WTC11 (cell line): Measurements from ENCODE around the gene RMC1. TPM values are rescaled to one million over a fixed set of nuclear protein-coding genes. Genes with fewer than 3 reads are reported as not detected.
"Not testable (repeated sequence)": the region's sequence is repeated elsewhere in the genome, so short reads cannot be mapped to it uniquely, and the experiment has no call there.

Experiments
- ATAC-seq: fragments of 200-7000 bp; cut with Tn5 transposase; 2 replicates; pipeline ENCODE4 v1.10.0; 2021; ENCODE audit warnings: mild to moderate bottlenecking, moderate library complexity
- CTCF ChIA-PET: fragments of 300-600 bp; sonication (Branson Sonifier 250); formaldehyde crosslinking; loops from one replicate; lab custom pipeline; 2021; ENCODE audit warnings: antibody characterized with exemption; lab: Charles Lee
- POLR2A ChIA-PET: fragments of 350-600 bp; sonication (Branson Sonifier 250); formaldehyde crosslinking; loops from one replicate; lab custom pipeline; 2021; ENCODE audit warnings: antibody characterized with exemption; lab: Charles Lee
- DNase-seq: peaks from one replicate; pipeline ENCODE4 v3.0.0; 2021; ENCODE audit warnings: low spot score
- H3K27ac Mint-ChIP-seq: 2 replicates; pipeline ENCODE4 v1.8.0; 2021; ENCODE audit warnings: mixed read lengths
- H3K27me3 Mint-ChIP-seq: 2 replicates; pipeline ENCODE4 v1.8.0; 2021; ENCODE audit warnings: low read depth, mild to moderate bottlenecking, moderate library complexity, mixed read lengths
- H3K36me3 Mint-ChIP-seq: 2 replicates; pipeline ENCODE4 v1.8.0; 2021; ENCODE audit warnings: mixed read lengths
- H3K4me1 Mint-ChIP-seq: 2 replicates; pipeline ENCODE4 v1.8.0; 2022; ENCODE audit warnings: mixed read lengths
- H3K4me3 Mint-ChIP-seq: 2 replicates; pipeline ENCODE4 v1.8.0; 2021; ENCODE audit warnings: mild to moderate bottlenecking, moderate library complexity, mixed read lengths
- H3K9me3 Mint-ChIP-seq: 2 replicates; pipeline ENCODE4 v1.8.0; 2021; ENCODE audit warnings: mixed read lengths
- ATF1 ChIP-seq: sonication (generic); formaldehyde crosslinking; IDR thresholded peaks from 2 replicates; pipeline ENCODE4 v1.8.1; 2023; ENCODE audit warnings: mild to moderate bottlenecking, moderate library complexity, missing genetic modification reagents
- CBFB ChIP-seq: sonication (generic); formaldehyde crosslinking; IDR thresholded peaks from 2 replicates; pipeline ENCODE4 v1.8.1; 2022; ENCODE audit warnings: mild to moderate bottlenecking, low read depth, missing genetic modification reagents
- EMX1 ChIP-seq: fragments of 250-450 bp; sonication (Bioruptor Pico); IDR thresholded peaks from 2 replicates; pipeline ENCODE4 v1.8.0; 2021; ENCODE audit warnings: mild to moderate bottlenecking
- IRF2 ChIP-seq: sonication (generic); formaldehyde crosslinking; IDR thresholded peaks from 2 replicates; pipeline ENCODE4 v1.8.0; 2022; ENCODE audit warnings: low read depth, missing genetic modification reagents, borderline replicate concordance
- KAT7 ChIP-seq: sonication (generic); formaldehyde crosslinking; IDR thresholded peaks from 2 replicates; pipeline ENCODE4 v1.8.1; 2023; ENCODE audit warnings: missing genetic modification reagents, mild to moderate bottlenecking, borderline replicate concordance
- NFYB ChIP-seq: sonication (generic); formaldehyde crosslinking; conservative IDR thresholded peaks from 2 replicates; pipeline ENCODE4 v1.8.0; 2022; ENCODE audit warnings: low read depth, missing genetic modification reagents
- SMAD3 ChIP-seq: sonication (generic); formaldehyde crosslinking; IDR thresholded peaks from 2 replicates; pipeline ENCODE4 v1.8.0; 2022; ENCODE audit warnings: missing genetic modification reagents, mild to moderate bottlenecking, borderline replicate concordance
- ZNF121 ChIP-seq: sonication (generic); formaldehyde crosslinking; IDR thresholded peaks from 2 replicates; pipeline ENCODE4 v1.8.0; 2023; ENCODE audit warnings: missing genetic modification reagents
- ZNF671 ChIP-seq: fragments of 250-450 bp; sonication (Bioruptor Pico); IDR thresholded peaks from 2 replicates; pipeline ENCODE4 v1.8.0; 2021; ENCODE audit warnings: mild to moderate bottlenecking
- total RNA-seq: library from RNA; stranded (reverse); gene quantifications from 3 replicates; pipeline ENCODE4 v1.2.3, GENCODE V29; 2021
- TF ChIP-seq, protein P1 (sequence below): fragments of 250-450 bp; sonication (Bioruptor Pico); conservative IDR thresholded peaks from 2 replicates; pipeline ENCODE4 v1.9.0; 2021; ENCODE audit warnings: mild to moderate bottlenecking
- TF ChIP-seq, protein P2 (sequence below): fragments of 250-450 bp; sonication (Bioruptor Pico); IDR thresholded peaks from 2 replicates; pipeline ENCODE4 v1.9.0; 2021; ENCODE audit warnings: moderate library complexity, mild to moderate bottlenecking, inconsistent platforms, borderline replicate concordance
- TF ChIP-seq, protein P3 (sequence below): fragments of 200-600 bp; IDR thresholded peaks from 2 replicates; pipeline ENCODE4 v1.8.0; 2022; ENCODE audit warnings: antibody characterized with exemption
- TF ChIP-seq, protein P4 (sequence below): fragments of 250-450 bp; sonication (Bioruptor Pico); IDR thresholded peaks from 2 replicates; pipeline ENCODE4 v1.8.0; 2021; ENCODE audit warnings: mild to moderate bottlenecking
- TF ChIP-seq, protein P5 (sequence below): sonication (generic); formaldehyde crosslinking; IDR thresholded peaks from 2 replicates; pipeline ENCODE4 v1.8.1; 2023; ENCODE audit warnings: mild to moderate bottlenecking, moderate library complexity, missing genetic modification reagents
- TF ChIP-seq, protein P6 (sequence below): sonication (generic); formaldehyde crosslinking; IDR thresholded peaks from 2 replicates; pipeline ENCODE4 v1.8.1; 2022; ENCODE audit warnings: mild to moderate bottlenecking, missing genetic modification reagents, moderate library complexity, borderline replicate concordance
- TF ChIP-seq, protein P7 (sequence below): sonication (generic); formaldehyde crosslinking; IDR thresholded peaks from 2 replicates; pipeline ENCODE4 v1.8.1; 2023; ENCODE audit warnings: mild to moderate bottlenecking, missing genetic modification reagents, moderate library complexity
- TF ChIP-seq, protein P8 (sequence below): sonication (generic); formaldehyde crosslinking; conservative IDR thresholded peaks from 2 replicates; pipeline ENCODE4 v1.8.1; 2023; ENCODE audit warnings: mild to moderate bottlenecking, low read depth, missing genetic modification reagents, moderate library complexity
- TF ChIP-seq, protein P9 (sequence below): sonication (generic); formaldehyde crosslinking; IDR thresholded peaks from 2 replicates; pipeline ENCODE4 v1.8.0; 2022; ENCODE audit warnings: mild to moderate bottlenecking, missing genetic modification reagents

Gene RMC1
- total RNA-seq, 1 experiment from 2014 or later: 15.6 TPM

DNA sequence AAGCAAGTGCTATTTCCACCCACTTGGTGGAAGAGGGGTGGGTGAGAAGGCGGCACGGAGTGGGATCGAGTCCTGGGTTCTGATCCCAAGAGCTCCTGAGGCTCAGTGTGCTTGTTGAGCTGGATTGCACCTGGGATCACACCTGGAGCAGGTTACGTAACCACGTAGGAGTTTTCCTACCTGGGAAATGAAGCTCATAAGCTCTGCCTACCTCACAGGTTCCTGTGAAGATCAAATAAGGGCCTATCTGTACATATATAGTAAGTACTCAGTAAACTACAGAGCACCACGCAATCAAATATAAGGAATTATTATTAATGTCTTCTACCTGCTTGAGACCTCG lies 72.0 kb downstream of the RMC1 start:
- no peak overlapping the region for H3K4me3 Mint-ChIP-seq

DNA sequence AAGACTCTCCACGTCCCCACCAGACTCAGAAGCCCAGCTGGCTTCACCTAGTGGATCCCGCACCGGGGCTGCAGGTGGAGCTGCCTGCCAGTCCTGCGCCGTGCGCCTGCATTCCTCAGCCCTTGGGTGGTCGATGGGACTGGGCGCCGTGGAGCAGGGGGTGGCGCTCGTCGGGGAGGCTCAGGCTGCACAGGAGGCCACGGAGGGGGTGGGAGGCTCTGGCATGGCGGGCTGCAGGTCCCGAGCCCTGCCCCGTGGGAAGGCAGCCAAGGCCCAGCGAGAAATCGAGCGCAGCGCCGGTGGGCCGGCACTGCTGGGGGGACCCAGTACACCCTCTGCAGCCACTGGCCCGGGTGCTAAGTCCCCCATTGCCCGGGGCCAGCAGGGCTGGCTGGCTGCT lies 74.2 kb downstream of the RMC1 start:
- H3K27ac Mint-ChIP-seq, ATAC-seq, DNase-seq, POLR2A ChIA-PET, H3K9me3 Mint-ChIP-seq, H3K27me3 Mint-ChIP-seq, H3K4me3 Mint-ChIP-seq, CTCF ChIA-PET: not testable (repeated sequence)
- peaks cover 37% of the 10 kb centered on the region for H3K4me1 Mint-ChIP-seq
- H3K36me3 Mint-ChIP-seq: peaks cover 19% of the 10 kb centered on the region

More for the DNA sequence above, 72.0 kb downstream of the RMC1 start:
- POLR2A ChIA-PET: no interaction called here
- Mint-ChIP-seq H3K27ac (peak overlapping the region; percentile 79), H3K9me3 (no peaks in the 10 kb centered on the region), H3K4me1 (peaks cover 21% of the 10 kb centered on the region), H3K27me3 (no peaks in the 10 kb centered on the region), H3K36me3 (peaks cover 29% of the 10 kb centered on the region)
- ATAC-seq (no peak), DNase-seq (no peak)
- TF ChIP-seq, protein P1, sequence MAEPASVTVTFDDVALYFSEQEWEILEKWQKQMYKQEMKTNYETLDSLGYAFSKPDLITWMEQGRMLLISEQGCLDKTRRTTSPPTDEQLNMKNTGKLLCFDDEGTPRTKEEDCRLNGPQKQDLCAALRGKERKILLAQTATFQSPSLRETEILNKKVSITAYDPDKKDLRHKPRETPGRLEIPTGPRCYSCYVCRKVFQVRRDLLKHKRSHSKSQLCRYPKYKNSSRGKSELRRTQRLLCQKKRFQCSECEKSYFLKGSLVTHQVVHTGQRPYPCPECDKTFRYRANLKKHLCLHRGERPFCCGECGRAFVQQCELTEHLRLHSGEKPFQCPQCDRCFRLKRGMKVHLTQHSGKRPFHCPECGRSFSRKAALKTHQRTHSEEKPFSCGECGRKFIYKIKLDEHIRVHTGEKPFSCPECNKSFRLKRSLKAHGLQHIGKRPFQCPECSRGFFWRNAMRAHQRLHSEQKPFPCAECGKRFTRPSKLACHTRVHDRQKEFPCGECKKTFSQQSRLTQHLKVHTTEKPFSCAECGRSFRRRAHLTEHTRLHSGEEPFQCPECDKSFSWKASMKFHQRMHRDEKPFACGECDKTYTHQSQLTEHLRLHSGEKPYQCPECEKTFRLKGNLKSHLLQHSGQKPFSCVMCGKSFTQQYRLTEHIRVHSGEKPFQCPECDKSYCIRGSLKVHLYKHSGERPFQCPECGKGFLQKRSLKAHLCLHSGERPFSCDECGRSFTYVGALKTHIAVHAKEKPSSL (CRISPR knock-in tag): no peak
- TF ChIP-seq EMX1 (CRISPR knock-in tag) (no peak), ATF1 (CRISPR knock-in tag) (no peak), ZNF671 (CRISPR knock-in tag) (no peak), IRF2 (CRISPR knock-in tag) (no peak), KAT7 (no peak), NFYB (CRISPR knock-in tag) (no peak)
- TF ChIP-seq, protein P2, sequence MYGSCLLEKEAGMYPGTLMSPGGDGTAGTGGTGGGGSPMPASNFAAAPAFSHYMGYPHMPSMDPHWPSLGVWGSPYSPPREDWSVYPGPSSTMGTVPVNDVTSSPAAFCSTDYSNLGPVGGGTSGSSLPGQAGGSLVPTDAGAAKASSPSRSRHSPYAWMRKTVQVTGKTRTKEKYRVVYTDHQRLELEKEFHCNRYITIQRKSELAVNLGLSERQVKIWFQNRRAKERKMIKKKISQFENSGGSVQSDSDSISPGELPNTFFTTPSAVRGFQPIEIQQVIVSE (CRISPR knock-in tag): no peak
- TF ChIP-seq, protein P3, sequence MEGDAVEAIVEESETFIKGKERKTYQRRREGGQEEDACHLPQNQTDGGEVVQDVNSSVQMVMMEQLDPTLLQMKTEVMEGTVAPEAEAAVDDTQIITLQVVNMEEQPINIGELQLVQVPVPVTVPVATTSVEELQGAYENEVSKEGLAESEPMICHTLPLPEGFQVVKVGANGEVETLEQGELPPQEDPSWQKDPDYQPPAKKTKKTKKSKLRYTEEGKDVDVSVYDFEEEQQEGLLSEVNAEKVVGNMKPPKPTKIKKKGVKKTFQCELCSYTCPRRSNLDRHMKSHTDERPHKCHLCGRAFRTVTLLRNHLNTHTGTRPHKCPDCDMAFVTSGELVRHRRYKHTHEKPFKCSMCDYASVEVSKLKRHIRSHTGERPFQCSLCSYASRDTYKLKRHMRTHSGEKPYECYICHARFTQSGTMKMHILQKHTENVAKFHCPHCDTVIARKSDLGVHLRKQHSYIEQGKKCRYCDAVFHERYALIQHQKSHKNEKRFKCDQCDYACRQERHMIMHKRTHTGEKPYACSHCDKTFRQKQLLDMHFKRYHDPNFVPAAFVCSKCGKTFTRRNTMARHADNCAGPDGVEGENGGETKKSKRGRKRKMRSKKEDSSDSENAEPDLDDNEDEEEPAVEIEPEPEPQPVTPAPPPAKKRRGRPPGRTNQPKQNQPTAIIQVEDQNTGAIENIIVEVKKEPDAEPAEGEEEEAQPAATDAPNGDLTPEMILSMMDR: no peak
- TF ChIP-seq, protein P4, sequence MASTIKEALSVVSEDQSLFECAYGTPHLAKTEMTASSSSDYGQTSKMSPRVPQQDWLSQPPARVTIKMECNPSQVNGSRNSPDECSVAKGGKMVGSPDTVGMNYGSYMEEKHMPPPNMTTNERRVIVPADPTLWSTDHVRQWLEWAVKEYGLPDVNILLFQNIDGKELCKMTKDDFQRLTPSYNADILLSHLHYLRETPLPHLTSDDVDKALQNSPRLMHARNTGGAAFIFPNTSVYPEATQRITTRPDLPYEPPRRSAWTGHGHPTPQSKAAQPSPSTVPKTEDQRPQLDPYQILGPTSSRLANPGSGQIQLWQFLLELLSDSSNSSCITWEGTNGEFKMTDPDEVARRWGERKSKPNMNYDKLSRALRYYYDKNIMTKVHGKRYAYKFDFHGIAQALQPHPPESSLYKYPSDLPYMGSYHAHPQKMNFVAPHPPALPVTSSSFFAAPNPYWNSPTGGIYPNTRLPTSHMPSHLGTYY (CRISPR knock-in tag): no peak
- TF ChIP-seq, protein P5, sequence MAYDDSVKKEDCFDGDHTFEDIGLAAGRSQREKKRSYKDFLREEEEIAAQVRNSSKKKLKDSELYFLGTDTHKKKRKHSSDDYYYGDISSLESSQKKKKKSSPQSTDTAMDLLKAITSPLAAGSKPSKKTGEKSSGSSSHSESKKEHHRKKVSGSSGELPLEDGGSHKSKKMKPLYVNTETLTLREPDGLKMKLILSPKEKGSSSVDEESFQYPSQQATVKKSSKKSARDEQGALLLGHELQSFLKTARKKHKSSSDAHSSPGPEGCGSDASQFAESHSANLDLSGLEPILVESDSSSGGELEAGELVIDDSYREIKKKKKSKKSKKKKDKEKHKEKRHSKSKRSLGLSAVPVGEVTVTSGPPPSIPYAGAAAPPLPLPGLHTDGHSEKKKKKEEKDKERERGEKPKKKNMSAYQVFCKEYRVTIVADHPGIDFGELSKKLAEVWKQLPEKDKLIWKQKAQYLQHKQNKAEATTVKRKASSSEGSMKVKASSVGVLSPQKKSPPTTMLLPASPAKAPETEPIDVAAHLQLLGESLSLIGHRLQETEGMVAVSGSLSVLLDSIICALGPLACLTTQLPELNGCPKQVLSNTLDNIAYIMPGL (CRISPR knock-in tag): no peak
- TF ChIP-seq, protein P6, sequence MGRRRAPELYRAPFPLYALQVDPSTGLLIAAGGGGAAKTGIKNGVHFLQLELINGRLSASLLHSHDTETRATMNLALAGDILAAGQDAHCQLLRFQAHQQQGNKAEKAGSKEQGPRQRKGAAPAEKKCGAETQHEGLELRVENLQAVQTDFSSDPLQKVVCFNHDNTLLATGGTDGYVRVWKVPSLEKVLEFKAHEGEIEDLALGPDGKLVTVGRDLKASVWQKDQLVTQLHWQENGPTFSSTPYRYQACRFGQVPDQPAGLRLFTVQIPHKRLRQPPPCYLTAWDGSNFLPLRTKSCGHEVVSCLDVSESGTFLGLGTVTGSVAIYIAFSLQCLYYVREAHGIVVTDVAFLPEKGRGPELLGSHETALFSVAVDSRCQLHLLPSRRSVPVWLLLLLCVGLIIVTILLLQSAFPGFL (CRISPR knock-in tag): no peak
- CTCF ChIA-PET: no interaction called here

DNA sequence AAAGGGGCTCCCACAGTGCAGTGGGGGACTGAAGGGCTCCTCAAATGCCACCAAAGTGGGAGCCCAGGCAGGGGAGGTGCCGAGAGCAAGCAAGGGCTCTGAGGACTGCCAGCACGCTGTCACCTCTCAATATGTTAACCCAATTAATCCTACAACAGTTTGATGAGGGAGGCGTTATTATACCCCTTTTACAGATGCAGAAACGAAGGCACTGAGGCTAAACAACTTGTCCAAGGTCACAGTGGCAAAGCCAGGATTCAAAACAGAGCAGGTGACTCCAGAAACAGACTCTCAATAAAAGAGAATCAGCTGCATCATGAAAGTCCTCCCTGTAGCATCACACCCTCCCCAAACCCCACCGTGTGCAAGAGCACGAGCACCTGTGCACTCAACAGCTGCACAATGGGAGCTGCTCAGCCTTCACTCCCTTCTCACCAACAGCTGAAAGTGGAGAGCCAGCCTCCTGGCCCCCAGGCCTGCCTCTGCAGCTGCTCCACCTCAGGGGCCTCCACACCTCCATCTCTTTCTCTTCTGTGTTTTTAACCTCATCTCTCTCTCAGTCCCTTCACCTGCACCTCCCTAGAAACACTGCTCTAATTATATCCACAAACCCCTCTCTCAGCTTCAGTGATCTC lies 74.9 kb downstream of the RMC1 start:
- no peak for ATAC-seq
- H3K27ac Mint-ChIP-seq: peak overlapping the region; percentile 62; the same call in 1 of the 2 replicates
- DNase-seq: no peak
- CTCF ChIA-PET: interaction anchor here (1.6 kb wide), 1 partner anchor 80 kb away, joined by 5 read pairs; no protein-coding TSS in a partner anchor
- POLR2A ChIA-PET: no interaction called here
- no peak overlapping the region for H3K4me3 Mint-ChIP-seq
- peaks cover 19% of the 10 kb centered on the region for H3K36me3 Mint-ChIP-seq
- H3K27me3 Mint-ChIP-seq: no peaks in the 10 kb centered on the region
- peaks cover 37% of the 10 kb centered on the region for H3K4me1 Mint-ChIP-seq
- H3K9me3 Mint-ChIP-seq: no peaks in the 10 kb centered on the region
- TF ChIP-seq ZNF121: no peak
- no peak for TF ChIP-seq CBFB (CRISPR knock-in tag)
- no peak for TF ChIP-seq SMAD3 (CRISPR knock-in tag)
- TF ChIP-seq, protein P7, sequence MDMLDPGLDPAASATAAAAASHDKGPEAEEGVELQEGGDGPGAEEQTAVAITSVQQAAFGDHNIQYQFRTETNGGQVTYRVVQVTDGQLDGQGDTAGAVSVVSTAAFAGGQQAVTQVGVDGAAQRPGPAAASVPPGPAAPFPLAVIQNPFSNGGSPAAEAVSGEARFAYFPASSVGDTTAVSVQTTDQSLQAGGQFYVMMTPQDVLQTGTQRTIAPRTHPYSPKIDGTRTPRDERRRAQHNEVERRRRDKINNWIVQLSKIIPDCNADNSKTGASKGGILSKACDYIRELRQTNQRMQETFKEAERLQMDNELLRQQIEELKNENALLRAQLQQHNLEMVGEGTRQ: no peak
- TF ChIP-seq, protein P8, sequence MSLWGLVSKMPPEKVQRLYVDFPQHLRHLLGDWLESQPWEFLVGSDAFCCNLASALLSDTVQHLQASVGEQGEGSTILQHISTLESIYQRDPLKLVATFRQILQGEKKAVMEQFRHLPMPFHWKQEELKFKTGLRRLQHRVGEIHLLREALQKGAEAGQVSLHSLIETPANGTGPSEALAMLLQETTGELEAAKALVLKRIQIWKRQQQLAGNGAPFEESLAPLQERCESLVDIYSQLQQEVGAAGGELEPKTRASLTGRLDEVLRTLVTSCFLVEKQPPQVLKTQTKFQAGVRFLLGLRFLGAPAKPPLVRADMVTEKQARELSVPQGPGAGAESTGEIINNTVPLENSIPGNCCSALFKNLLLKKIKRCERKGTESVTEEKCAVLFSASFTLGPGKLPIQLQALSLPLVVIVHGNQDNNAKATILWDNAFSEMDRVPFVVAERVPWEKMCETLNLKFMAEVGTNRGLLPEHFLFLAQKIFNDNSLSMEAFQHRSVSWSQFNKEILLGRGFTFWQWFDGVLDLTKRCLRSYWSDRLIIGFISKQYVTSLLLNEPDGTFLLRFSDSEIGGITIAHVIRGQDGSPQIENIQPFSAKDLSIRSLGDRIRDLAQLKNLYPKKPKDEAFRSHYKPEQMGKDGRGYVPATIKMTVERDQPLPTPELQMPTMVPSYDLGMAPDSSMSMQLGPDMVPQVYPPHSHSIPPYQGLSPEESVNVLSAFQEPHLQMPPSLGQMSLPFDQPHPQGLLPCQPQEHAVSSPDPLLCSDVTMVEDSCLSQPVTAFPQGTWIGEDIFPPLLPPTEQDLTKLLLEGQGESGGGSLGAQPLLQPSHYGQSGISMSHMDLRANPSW: no peak
- TF ChIP-seq, protein P9, sequence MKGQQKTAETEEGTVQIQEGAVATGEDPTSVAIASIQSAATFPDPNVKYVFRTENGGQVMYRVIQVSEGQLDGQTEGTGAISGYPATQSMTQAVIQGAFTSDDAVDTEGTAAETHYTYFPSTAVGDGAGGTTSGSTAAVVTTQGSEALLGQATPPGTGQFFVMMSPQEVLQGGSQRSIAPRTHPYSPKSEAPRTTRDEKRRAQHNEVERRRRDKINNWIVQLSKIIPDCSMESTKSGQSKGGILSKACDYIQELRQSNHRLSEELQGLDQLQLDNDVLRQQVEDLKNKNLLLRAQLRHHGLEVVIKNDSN (CRISPR knock-in tag): no peak
